Osteoblast (primary cell): Measurements from ENCODE around the gene CLCN3. TPM values are rescaled to one million over a fixed set of nuclear protein-coding genes. Genes with fewer than 3 reads are reported as not detected.

Experiments used
- DNase-seq: peaks from one replicate; pipeline ENCODE4 v3.0.0; 2011; ENCODE audit warnings: low spot score, mixed read lengths; ENCODE audit not compliant: insufficient read length; ENCODE audit errors: missing footprints
- H2AFZ ChIP-seq: 2 replicates; pipeline ENCODE4 v1.6.0; 2011; ENCODE audit warnings: mild to moderate bottlenecking, low read length
- H3K27ac ChIP-seq: 2 replicates; pipeline ENCODE4 v1.5.1; 2011; ENCODE audit warnings: mild to moderate bottlenecking, low read depth, low read length, moderate library complexity
- H3K27me3 ChIP-seq: 2 replicates; pipeline ENCODE4 v1.6.0; 2012; ENCODE audit warnings: mild to moderate bottlenecking, control low read depth, inconsistent platforms, low read length, moderate library complexity; ENCODE audit not compliant: insufficient read depth
- H3K36me3 ChIP-seq: 2 replicates; pipeline ENCODE4 v1.5.1; 2011; ENCODE audit warnings: mild to moderate bottlenecking, low read length, control low read depth, moderate library complexity; ENCODE audit not compliant: insufficient read depth
- H3K4me1 ChIP-seq: 2 replicates; pipeline ENCODE4 v1.5.1; 2011; ENCODE audit warnings: mild to moderate bottlenecking, low read length, control low read depth, moderate library complexity; ENCODE audit not compliant: insufficient read depth
- H3K4me2 ChIP-seq: 2 replicates; pipeline ENCODE4 v1.6.0; 2011; ENCODE audit warnings: mild to moderate bottlenecking, low read length; ENCODE audit not compliant: insufficient read depth
- H3K4me3 ChIP-seq: fragments of 200-600 bp; sonication (generic); 3 replicates; pipeline ENCODE4 v1.5.1; 2012; ENCODE audit warnings: mild to moderate bottlenecking, low read length, inconsistent platforms; ENCODE audit not compliant: insufficient read depth
- H3K79me2 ChIP-seq: 2 replicates; pipeline ENCODE4 v1.6.0; 2012; ENCODE audit warnings: mild to moderate bottlenecking, low read length, control low read depth, inconsistent platforms; ENCODE audit not compliant: insufficient read depth
- H3K9me3 ChIP-seq: 2 replicates; pipeline ENCODE4 v1.5.1; 2011; ENCODE audit warnings: low read depth, low read length, control low read depth
- H4K20me1 ChIP-seq: 2 replicates; pipeline ENCODE4 v1.6.0; 2012; ENCODE audit warnings: mild to moderate bottlenecking, low read length, control low read depth; ENCODE audit not compliant: insufficient read depth
- total RNA-seq: library from RNA; depleted of rRNA; stranded (reverse); fragments of >200 nt; gene quantifications from 2 replicates; pipeline ENCODE4 v1.2.3, GENCODE V29; 2012
- TF ChIP-seq, protein P1 (sequence below): IDR thresholded peaks from 2 replicates; pipeline ENCODE4 v1.5.1; 2011; ENCODE audit warnings: mild to moderate bottlenecking, low read depth, low read length, moderate library complexity; ENCODE audit errors: extremely low read depth

The CLCN3 gene
- total RNA-seq, 1 donor, result 32.2 TPM

DNA sequence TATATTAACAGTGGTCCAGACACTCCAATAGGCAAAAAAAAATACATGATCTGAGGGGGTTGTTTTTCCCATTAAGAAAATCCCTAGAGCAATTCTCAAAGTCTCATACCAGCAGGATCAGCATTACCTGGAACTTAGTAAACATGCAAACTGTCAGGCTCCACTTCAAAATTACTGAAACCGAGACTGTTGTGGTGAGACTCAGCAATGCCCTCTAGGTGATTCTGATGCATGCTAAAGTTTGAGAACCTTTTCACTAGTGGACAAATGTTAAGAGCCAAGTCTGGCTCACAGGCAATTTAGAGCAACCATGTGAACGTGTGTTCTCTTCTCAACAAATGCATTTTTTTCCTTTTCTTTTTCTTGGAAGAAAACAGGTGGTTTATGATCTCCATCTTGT, 38.2 kb upstream of the CLCN3 start:
- Histone ChIP-seq H3K4me1 (no peaks in the 10 kb centered on the region), H3K36me3 (peaks cover 3% of the 10 kb centered on the region), H3K4me3 (no peak overlapping the region), H3K27ac (no peak overlapping the region), H4K20me1 (no peaks in the 10 kb centered on the region), H3K27me3 (no peaks in the 10 kb centered on the region), H2AFZ (no peak overlapping the region), H3K4me2 (no peak overlapping the region), H3K79me2 (no peaks in the 10 kb centered on the region), H3K9me3 (no peaks in the 10 kb centered on the region)
- no peak for DNase-seq
- TF ChIP-seq, protein P1, sequence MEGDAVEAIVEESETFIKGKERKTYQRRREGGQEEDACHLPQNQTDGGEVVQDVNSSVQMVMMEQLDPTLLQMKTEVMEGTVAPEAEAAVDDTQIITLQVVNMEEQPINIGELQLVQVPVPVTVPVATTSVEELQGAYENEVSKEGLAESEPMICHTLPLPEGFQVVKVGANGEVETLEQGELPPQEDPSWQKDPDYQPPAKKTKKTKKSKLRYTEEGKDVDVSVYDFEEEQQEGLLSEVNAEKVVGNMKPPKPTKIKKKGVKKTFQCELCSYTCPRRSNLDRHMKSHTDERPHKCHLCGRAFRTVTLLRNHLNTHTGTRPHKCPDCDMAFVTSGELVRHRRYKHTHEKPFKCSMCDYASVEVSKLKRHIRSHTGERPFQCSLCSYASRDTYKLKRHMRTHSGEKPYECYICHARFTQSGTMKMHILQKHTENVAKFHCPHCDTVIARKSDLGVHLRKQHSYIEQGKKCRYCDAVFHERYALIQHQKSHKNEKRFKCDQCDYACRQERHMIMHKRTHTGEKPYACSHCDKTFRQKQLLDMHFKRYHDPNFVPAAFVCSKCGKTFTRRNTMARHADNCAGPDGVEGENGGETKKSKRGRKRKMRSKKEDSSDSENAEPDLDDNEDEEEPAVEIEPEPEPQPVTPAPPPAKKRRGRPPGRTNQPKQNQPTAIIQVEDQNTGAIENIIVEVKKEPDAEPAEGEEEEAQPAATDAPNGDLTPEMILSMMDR, result no peak

DNA sequence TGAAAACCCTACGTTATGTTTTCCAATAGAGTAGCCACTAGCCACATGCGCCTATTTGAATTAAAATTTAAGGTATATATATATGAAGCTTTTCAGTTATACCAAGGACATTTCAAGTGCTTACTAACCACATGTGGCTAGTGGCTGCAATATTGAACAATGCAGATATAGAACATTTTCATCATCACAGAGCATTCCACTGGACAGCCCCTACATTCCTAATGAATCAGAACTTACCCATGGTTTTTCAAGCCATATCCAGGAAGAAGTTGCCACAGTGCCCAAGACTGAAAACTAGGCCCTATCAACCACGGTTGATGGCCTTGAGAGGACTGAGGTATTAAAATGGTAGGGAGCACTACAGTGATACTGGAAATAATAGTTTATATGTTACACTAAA, 37.7 kb upstream of the CLCN3 start:
- no peaks in the 10 kb centered on the region for H4K20me1 ChIP-seq
- no peaks in the 10 kb centered on the region for H3K27me3 ChIP-seq
- no peak for DNase-seq
- H3K9me3 ChIP-seq, result no peaks in the 10 kb centered on the region
- no peak overlapping the region for H2AFZ ChIP-seq
- H3K27ac ChIP-seq, result no peak overlapping the region
- no peaks in the 10 kb centered on the region for H3K4me1 ChIP-seq
- no peaks in the 10 kb centered on the region for H3K79me2 ChIP-seq
- H3K36me3 ChIP-seq, result peaks cover 3% of the 10 kb centered on the region
- TF ChIP-seq, protein P1, result no peak
- H3K4me2 ChIP-seq, result no peak overlapping the region
- no peak overlapping the region for H3K4me3 ChIP-seq

DNA sequence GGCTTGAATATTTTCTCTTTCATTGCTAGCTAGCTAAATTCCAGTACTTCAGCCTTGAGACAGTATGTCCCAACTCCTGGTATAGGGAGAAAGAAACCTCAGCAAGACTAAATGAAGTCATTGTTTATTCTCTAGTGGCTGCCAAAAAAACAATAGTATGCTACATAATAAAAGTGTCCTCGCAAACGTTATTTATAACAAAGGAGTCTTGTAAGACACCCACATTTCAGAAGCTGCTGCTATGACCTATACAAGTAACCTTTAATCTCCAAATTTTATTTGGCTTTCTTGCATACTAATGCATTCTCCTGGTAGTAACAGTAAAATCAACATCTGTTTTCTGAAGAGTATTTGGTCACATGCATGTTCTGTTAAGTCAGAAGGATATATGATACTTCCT, 36.8 kb upstream of the CLCN3 start:
- H3K36me3 ChIP-seq, result peaks cover 8% of the 10 kb centered on the region
- H3K4me3 ChIP-seq, result no peak overlapping the region
- H4K20me1 ChIP-seq, result no peaks in the 10 kb centered on the region
- no peaks in the 10 kb centered on the region for H3K79me2 ChIP-seq
- no peak for DNase-seq
- H2AFZ ChIP-seq, result no peak overlapping the region
- no peaks in the 10 kb centered on the region for H3K9me3 ChIP-seq
- no peak overlapping the region for H3K4me2 ChIP-seq
- H3K27ac ChIP-seq, result no peak overlapping the region
- H3K27me3 ChIP-seq, result no peaks in the 10 kb centered on the region
- TF ChIP-seq, protein P1, result no peak
- no peaks in the 10 kb centered on the region for H3K4me1 ChIP-seq

DNA sequence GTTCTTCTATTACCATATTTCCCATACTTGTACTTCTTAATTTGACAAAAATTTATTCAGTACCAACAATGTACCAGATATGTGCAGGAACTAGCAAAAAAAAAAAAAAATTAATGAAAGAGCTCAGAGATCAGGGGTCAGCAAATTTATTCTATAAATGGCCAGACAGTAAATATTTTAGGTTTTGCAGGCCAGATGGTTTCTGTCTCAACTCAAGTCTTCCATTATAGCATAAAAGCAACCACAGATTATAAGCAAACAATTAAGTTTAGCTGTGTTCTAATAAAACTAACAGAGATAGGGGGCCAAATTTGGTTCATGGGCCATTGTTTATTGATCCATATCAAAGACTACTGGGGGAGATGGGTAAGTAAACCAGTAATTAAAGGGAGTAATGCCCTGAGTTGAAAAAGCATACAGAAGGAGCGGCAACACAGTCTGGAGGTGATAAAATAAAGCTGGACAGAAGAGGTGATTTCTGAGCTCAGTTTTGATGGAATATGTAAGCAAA, 27.3 kb upstream of the CLCN3 start:
- TF ChIP-seq, protein P1, result no peak
- H3K4me2 ChIP-seq, result no peak overlapping the region
- H3K79me2 ChIP-seq, result no peaks in the 10 kb centered on the region
- no peaks in the 10 kb centered on the region for H3K9me3 ChIP-seq
- peaks cover 4% of the 10 kb centered on the region for H3K36me3 ChIP-seq
- H4K20me1 ChIP-seq, result no peaks in the 10 kb centered on the region
- H3K27ac ChIP-seq, result no peak overlapping the region
- no peaks in the 10 kb centered on the region for H3K27me3 ChIP-seq
- no peak for DNase-seq
- no peak overlapping the region for H2AFZ ChIP-seq
- H3K4me1 ChIP-seq, result no peaks in the 10 kb centered on the region
- H3K4me3 ChIP-seq, result no peak overlapping the region
